ENCODE results near the gene COG5.

GRCh38 chr7:107166736-107167426 is 396.8 kb downstream of the COG5 start:
- TF ChIP-seq, protein P1, sequence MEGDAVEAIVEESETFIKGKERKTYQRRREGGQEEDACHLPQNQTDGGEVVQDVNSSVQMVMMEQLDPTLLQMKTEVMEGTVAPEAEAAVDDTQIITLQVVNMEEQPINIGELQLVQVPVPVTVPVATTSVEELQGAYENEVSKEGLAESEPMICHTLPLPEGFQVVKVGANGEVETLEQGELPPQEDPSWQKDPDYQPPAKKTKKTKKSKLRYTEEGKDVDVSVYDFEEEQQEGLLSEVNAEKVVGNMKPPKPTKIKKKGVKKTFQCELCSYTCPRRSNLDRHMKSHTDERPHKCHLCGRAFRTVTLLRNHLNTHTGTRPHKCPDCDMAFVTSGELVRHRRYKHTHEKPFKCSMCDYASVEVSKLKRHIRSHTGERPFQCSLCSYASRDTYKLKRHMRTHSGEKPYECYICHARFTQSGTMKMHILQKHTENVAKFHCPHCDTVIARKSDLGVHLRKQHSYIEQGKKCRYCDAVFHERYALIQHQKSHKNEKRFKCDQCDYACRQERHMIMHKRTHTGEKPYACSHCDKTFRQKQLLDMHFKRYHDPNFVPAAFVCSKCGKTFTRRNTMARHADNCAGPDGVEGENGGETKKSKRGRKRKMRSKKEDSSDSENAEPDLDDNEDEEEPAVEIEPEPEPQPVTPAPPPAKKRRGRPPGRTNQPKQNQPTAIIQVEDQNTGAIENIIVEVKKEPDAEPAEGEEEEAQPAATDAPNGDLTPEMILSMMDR (IDR thresholded peaks at IDR 0.05; ENCODE audit: low read depth, low read length, poor library complexity, severe bottlenecking), result no peak
- no peak for TF ChIP-seq EZH2phosphoT487 (IDR thresholded peaks at IDR 0.05; ENCODE audit: borderline replicate concordance, low read length)

Data from DOHH2 (cell line).